GM19099 (cell line): ENCODE measurements around the gene TMEM217.

ENCODE experiments used
- POLR2A ChIP-seq: IDR thresholded peaks from 3 replicates; pipeline ENCODE4 v1.6.1; 2011; ENCODE audit warnings: low read depth; ENCODE audit not compliant: insufficient read length; ENCODE audit errors: extremely low read depth

Gene TMEM217

DNA sequence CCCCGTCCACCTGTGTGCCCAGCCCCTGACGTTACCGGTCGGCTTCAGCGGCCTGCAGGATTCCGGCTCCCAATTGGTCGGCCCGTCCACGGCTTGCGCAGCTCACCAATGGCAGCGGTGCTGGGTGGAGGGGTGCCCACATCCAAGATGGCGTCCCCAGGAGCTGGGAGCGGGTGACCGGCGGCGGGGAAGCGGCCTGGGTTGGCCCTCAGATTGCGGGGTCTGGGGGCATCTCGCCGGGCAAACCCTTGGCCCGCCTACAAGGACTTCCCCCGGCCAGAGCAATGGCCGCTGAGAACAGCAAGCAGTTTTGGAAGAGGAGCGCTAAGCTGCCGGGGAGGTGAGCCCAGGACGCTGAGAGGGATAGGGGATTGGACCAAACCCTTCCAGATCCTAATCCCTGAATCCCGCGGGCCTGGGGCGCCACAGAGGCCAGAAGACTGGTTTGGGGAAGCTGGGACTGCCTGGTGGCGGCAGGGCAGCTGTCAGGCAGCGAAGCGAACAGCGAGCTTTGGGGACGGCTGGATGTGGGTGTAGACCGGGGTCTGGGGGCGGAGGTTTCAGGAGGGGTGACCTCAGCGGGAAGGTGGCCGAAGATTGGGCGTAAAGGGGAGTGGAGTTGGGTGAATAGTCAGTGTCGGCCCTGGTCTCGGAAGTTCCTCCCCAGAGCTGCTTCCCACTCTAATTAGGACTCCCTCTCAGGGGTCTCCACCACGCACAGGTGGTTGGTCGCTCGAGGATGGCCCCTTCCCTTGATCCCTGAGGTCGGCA, at the start of gene TMEM217, which contains the start of gene TBC1D22B:
Gene TMEM217, minus strand, starts transcription at position 511 of the 771 bp plus-strand sequence. CDS start 39,114 bp downstream, outside the sequence.
Gene TBC1D22B, plus strand, starts transcription at position 139 of the 771 bp plus-strand sequence. Its CDS starts 146 bp downstream, at position 285.
- peak; percentile 61 for TF ChIP-seq POLR2A

DNA sequence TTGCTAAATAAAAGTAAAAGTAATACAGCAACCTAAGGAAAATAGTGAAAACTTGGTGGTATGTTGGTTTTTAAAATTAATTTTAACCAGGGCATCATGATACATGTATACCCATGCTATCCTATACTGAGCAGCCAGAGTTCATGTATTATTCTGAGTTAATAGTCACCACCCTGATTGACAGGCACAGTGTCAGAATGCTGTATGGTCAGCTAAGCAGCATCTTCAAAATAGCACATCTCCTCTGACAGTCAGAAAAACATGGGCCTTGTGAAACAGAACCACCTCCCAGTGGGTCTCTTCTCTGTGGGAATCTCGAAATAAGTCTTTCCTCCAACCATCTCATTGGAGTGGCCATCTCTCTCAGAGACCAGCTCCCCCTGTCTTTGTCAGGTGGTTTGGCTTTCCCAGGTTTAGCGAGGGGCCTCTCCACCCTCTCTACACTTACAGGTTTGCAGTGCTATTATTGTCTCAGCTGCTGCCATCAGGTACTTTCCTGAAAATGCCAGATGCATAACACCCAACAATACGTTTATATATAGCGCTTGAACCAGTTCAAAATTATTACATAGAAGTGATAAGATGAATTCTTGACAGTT, 48.8 kb upstream of the TMEM217 start:
- no peak for TF ChIP-seq POLR2A

DNA sequence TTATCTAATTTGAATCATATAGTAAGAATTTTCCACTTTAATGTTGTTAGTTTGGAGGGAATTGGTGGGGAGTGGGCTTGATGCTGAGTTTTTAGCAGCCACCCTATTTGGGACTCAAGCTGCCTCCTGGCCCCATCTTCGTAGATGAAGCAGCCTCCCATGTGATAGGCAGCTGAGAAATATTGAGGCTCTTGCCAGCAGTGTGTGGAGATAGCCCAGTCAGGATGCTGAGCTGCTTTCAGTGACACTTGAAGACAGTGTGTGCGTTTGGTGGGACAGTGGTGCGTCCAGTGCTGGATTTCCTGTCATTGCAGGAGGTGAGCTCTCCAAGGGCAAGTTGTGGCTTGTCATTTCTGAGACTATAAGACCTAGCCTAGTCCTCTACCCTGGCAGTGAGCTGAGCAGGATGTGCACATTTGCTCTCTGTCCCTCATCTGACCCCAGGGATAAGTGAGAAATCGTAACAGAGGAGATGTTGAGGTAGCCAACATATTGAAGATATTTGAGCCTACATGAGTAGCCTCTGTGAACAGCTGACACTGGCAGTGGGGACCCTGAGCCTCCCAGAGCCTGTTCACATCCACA, 48.0 kb upstream of the TMEM217 start:
- no peak for TF ChIP-seq POLR2A

- TF ChIP-seq POLR2A, result no peak
Measured at GRCh38 chr6:37304766-37305165, 46.8 kb upstream of the TMEM217 start.

GRCh38 chr6:37303891-37304503, 46.1 kb upstream of the TMEM217 start:
- no peak for TF ChIP-seq POLR2A

- no peak for TF ChIP-seq POLR2A
Measured at GRCh38 chr6:37303091-37303660, 45.2 kb upstream of the TMEM217 start.

DNA sequence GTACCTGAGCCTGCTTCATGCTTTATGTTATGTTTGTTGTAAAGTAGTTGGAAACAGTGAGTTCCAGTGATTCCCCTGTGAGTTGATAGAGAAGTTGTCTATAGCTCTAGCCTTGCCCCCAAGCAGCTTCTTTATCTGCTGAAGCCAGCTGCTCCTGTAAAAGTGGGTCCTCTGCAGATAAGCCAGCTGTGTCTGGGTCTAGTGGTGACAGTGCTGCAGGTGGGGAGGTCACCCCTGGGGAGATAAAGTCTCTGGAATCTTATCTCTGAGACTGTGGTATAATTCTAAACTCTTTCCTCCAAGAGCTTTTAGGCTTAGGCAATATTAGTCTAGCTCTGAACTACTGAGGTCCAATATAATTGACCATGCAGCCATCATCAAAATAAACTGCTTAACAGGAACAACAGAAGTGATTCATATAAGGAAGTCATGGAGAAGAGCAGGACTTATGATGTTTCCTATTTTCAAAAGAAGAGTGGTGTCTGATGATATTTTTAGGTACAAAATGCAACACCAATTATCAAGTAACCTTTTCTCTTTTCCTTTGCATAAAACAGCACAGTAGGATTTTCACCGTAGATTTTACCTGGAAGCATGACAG, 44.2 kb upstream of the TMEM217 start:
- TF ChIP-seq POLR2A, result no peak

- TF ChIP-seq POLR2A, result no peak
Measured at GRCh38 chr6:37299990-37300389, 42.0 kb upstream of the TMEM217 start.

GRCh38 chr6:37298958-37299357, 41.0 kb upstream of the TMEM217 start:
- no peak for TF ChIP-seq POLR2A

DNA sequence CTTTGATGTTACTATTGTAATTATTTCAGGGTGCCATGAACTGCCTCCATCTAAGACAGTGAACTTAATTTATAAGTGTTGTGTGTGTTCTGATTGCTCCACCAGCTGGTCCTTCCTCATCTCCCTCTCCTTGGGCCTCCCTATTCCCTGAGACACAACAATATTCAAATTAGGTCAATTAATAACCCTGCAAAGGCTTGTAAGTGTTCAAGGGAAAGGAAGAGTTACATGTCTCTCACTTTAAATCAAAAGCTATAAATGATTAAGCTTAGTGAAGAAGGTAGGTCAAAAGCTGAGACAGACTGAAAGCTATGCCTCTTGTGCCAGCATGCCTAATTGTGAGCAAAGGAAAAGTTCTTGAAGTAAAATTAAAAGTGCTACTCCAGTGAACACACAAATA, 35.5 kb upstream of the TMEM217 start:
- no peak for TF ChIP-seq POLR2A

- no peak for TF ChIP-seq POLR2A
Measured at GRCh38 chr6:37289931-37290330, 32.0 kb upstream of the TMEM217 start.

- no peak for TF ChIP-seq POLR2A
Measured at GRCh38 chr6:37288247-37288646, 30.3 kb upstream of the TMEM217 start.

- no peak for TF ChIP-seq POLR2A
Measured at GRCh38 chr6:37287519-37288157, 29.7 kb upstream of the TMEM217 start.

DNA sequence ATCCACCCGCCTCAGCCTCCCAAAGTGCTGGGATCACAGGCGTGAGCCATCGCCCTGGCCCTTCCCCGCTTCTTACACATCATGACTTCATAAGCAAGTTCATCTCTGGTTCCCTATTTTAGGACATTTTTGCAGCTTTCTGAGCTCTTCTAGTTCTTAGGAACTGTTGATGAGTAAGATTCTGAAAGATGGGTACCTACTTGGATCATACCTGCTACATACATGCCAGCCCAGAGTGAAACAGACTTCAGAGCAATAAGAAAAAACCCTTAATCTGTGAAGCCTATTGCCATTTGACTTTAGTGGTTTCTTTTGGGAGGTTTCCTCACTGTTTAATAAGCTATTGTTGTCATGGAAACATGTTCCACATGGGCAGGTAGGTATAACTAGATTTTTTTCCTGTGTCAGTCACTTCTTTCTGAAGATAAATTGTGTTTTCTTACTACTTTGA, 27.9 kb upstream of the TMEM217 start:
- TF ChIP-seq POLR2A, result no peak
